ENCODE results near the gene AIFM1. TPM values are rescaled to one million over a fixed set of nuclear protein-coding genes. Genes with fewer than 3 reads are reported as not detected.

The AIFM1 gene
- total RNA-seq, 1 donor = 18.1 TPM

- TF ChIP-seq CTCF (IDR thresholded peaks at IDR 0.05; ENCODE audit: insufficient read depth, low read length) = no peak
- H3K4me3 ChIP-seq (ENCODE audit: low read depth, low read length) = no peak overlapping the region
- no peak for DNase-seq (ENCODE audit: low read depth)
Measured at GRCh38 chrX:130162094-130162735, 3.4 kb downstream of the AIFM1 start.

- TF ChIP-seq CTCF (IDR thresholded peaks at IDR 0.05; ENCODE audit: insufficient read depth, low read length) = no peak
- H3K4me3 ChIP-seq (ENCODE audit: low read depth, low read length) = no peak overlapping the region
- DNase-seq (ENCODE audit: low read depth) = no peak
Measured at GRCh38 chrX:130159776-130160175, 5.9 kb downstream of the AIFM1 start.

GRCh38 chrX:130158311-130158710 is 7.3 kb downstream of the AIFM1 start:
- DNase-seq (ENCODE audit: low read depth) = peak; percentile 64
- no peak overlapping the region for H3K4me3 ChIP-seq (ENCODE audit: low read depth, low read length)
- TF ChIP-seq CTCF (IDR thresholded peaks at IDR 0.05; ENCODE audit: insufficient read depth, low read length) = no peak

- TF ChIP-seq CTCF (IDR thresholded peaks at IDR 0.05; ENCODE audit: insufficient read depth, low read length) = no peak
- DNase-seq (ENCODE audit: low read depth) = peak; percentile 70
- no peak overlapping the region for H3K4me3 ChIP-seq (ENCODE audit: low read depth, low read length)
Measured at GRCh38 chrX:130155564-130155963, 10.1 kb downstream of the AIFM1 start.

GRCh38 chrX:130147631-130148030 is 18.0 kb downstream of the AIFM1 start:
- TF ChIP-seq CTCF (IDR thresholded peaks at IDR 0.05; ENCODE audit: insufficient read depth, low read length) = no peak
- no peak overlapping the region for H3K4me3 ChIP-seq (ENCODE audit: low read depth, low read length)
- no peak for DNase-seq (ENCODE audit: low read depth)

GRCh38 chrX:130145123-130145522 is 20.5 kb downstream of the AIFM1 start:
- no peak for TF ChIP-seq CTCF (IDR thresholded peaks at IDR 0.05; ENCODE audit: insufficient read depth, low read length)
- DNase-seq (ENCODE audit: low read depth) = no peak

GRCh38 chrX:130144509-130144908 is 21.1 kb downstream of the AIFM1 start:
- DNase-seq (ENCODE audit: low read depth) = peak; percentile 65
- H3K4me3 ChIP-seq (ENCODE audit: low read depth, low read length) = no peak overlapping the region
- peak; percentile 18 for TF ChIP-seq CTCF (IDR thresholded peaks at IDR 0.05; ENCODE audit: insufficient read depth, low read length)

More at GRCh38 chrX:130145123-130145522, 20.5 kb downstream of the AIFM1 start:
- no peak overlapping the region for H3K4me3 ChIP-seq (ENCODE audit: low read depth, low read length)
